Measurements from ENCODE around the gene ST6GALNAC3. TPM values are rescaled to one million over a fixed set of nuclear protein-coding genes. Genes with fewer than 3 reads are reported as not detected.

ST6GALNAC3 gene
- total RNA-seq, 1 donor from 2014 or later, result 46.8 TPM

- no peak for DNase-seq (ENCODE audit: low spot score)
- Mint-ChIP-seq H3K36me3 (ENCODE audit: low read depth, unreplicated experiment) (no peaks in the 10 kb centered on the region), H3K4me3 (ENCODE audit: unreplicated experiment) (no peak overlapping the region), H3K9me3 (ENCODE audit: unreplicated experiment) (no peaks in the 10 kb centered on the region), H3K27me3 (ENCODE audit: unreplicated experiment) (peaks cover 1% of the 10 kb centered on the region), H3K4me1 (ENCODE audit: unreplicated experiment) (peaks cover 10% of the 10 kb centered on the region), H3K27ac (ENCODE audit: unreplicated experiment) (no peak overlapping the region)
- TF ChIP-seq CTCF (IDR thresholded peaks at IDR 0.05; ENCODE audit: unreplicated experiment), result no peak
Measured at GRCh38 chr1:76033800-76034475, 40.6 kb upstream of the ST6GALNAC3 start.

GRCh38 chr1:76035053-76035452 is 39.5 kb upstream of the ST6GALNAC3 start:
- peaks cover 1% of the 10 kb centered on the region for H3K27me3 Mint-ChIP-seq (ENCODE audit: unreplicated experiment)
- H3K4me1 Mint-ChIP-seq (ENCODE audit: unreplicated experiment), result peaks cover 10% of the 10 kb centered on the region

GRCh38 chr1:76037324-76037723 is 37.2 kb upstream of the ST6GALNAC3 start:
- DNase-seq (ENCODE audit: low spot score), result no peak
- Mint-ChIP-seq H3K27ac (ENCODE audit: unreplicated experiment) (no peak overlapping the region), H3K9me3 (ENCODE audit: unreplicated experiment) (no peaks in the 10 kb centered on the region), H3K4me3 (ENCODE audit: unreplicated experiment) (no peak overlapping the region), H3K36me3 (ENCODE audit: low read depth, unreplicated experiment) (no peaks in the 10 kb centered on the region), H3K4me1 (ENCODE audit: unreplicated experiment) (peaks cover 14% of the 10 kb centered on the region), H3K27me3 (ENCODE audit: unreplicated experiment) (no peaks in the 10 kb centered on the region)
- no peak for TF ChIP-seq CTCF (IDR thresholded peaks at IDR 0.05; ENCODE audit: unreplicated experiment)

More at GRCh38 chr1:76035053-76035452, 39.5 kb upstream of the ST6GALNAC3 start:
- Mint-ChIP-seq H3K36me3 (ENCODE audit: low read depth, unreplicated experiment) (no peaks in the 10 kb centered on the region), H3K4me3 (ENCODE audit: unreplicated experiment) (no peak overlapping the region), H3K9me3 (ENCODE audit: unreplicated experiment) (no peaks in the 10 kb centered on the region), H3K27ac (ENCODE audit: unreplicated experiment) (no peak overlapping the region)
- DNase-seq (ENCODE audit: low spot score), result no peak
- TF ChIP-seq CTCF (IDR thresholded peaks at IDR 0.05; ENCODE audit: unreplicated experiment), result no peak

- no peak overlapping the region for H3K27ac Mint-ChIP-seq (ENCODE audit: unreplicated experiment)
- no peak for TF ChIP-seq CTCF (IDR thresholded peaks at IDR 0.05; ENCODE audit: unreplicated experiment)
- no peaks in the 10 kb centered on the region for H3K27me3 Mint-ChIP-seq (ENCODE audit: unreplicated experiment)
- H3K4me1 Mint-ChIP-seq (ENCODE audit: unreplicated experiment), result peaks cover 14% of the 10 kb centered on the region
- no peaks in the 10 kb centered on the region for H3K9me3 Mint-ChIP-seq (ENCODE audit: unreplicated experiment)
- H3K36me3 Mint-ChIP-seq (ENCODE audit: low read depth, unreplicated experiment), result no peaks in the 10 kb centered on the region
- DNase-seq (ENCODE audit: low spot score), result no peak
- H3K4me3 Mint-ChIP-seq (ENCODE audit: unreplicated experiment), result no peak overlapping the region
Measured at GRCh38 chr1:76038287-76039004, 36.1 kb upstream of the ST6GALNAC3 start.

GRCh38 chr1:76046149-76046548 is 28.4 kb upstream of the ST6GALNAC3 start:
- Mint-ChIP-seq H3K36me3 (ENCODE audit: low read depth, unreplicated experiment) (no peaks in the 10 kb centered on the region), H3K4me1 (ENCODE audit: unreplicated experiment) (peaks cover 4% of the 10 kb centered on the region), H3K9me3 (ENCODE audit: unreplicated experiment) (no peaks in the 10 kb centered on the region), H3K27ac (ENCODE audit: unreplicated experiment) (no peak overlapping the region), H3K4me3 (ENCODE audit: unreplicated experiment) (no peak overlapping the region), H3K27me3 (ENCODE audit: unreplicated experiment) (peaks cover 1% of the 10 kb centered on the region)
- TF ChIP-seq CTCF (IDR thresholded peaks at IDR 0.05; ENCODE audit: unreplicated experiment), result no peak
- DNase-seq (ENCODE audit: low spot score), result no peak
